ENCODE data around the gene CPT1B.

DNA sequence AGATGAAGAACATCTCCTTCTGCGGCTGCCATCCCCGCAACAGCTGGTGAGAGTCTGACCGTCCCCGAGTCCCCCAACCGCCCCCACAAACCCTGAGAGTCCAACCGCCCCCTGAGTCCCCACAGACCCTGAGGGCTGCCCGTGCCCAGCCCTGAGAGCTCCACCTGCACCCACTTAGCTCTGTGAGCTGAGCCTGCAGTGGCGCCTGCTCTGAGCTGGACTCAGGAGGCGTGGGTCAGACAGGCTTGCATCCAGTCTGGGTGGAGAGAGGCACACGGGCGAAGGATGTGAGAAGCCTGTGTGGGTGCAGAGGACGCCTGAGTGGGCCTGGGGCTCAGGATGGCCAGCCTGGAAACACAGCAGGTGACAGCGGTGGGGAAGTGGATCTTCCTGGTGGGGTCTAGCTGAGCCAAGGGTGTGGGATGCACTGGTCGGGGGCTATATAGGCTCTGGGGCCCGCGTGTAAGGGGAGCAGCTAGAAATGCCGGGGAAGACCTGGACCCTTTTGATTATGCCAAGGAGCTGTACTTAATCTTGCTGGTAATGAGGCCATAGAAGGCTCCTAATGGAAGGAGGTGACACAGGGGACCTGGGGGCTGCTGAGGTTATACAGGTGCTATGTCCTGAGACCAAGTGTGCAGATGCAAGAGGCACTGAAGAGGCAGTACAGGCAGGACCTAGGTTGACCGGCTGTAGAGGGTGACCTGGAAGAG, 28.9 kb upstream of the CPT1B start:
- TF ChIP-seq, protein P1, sequence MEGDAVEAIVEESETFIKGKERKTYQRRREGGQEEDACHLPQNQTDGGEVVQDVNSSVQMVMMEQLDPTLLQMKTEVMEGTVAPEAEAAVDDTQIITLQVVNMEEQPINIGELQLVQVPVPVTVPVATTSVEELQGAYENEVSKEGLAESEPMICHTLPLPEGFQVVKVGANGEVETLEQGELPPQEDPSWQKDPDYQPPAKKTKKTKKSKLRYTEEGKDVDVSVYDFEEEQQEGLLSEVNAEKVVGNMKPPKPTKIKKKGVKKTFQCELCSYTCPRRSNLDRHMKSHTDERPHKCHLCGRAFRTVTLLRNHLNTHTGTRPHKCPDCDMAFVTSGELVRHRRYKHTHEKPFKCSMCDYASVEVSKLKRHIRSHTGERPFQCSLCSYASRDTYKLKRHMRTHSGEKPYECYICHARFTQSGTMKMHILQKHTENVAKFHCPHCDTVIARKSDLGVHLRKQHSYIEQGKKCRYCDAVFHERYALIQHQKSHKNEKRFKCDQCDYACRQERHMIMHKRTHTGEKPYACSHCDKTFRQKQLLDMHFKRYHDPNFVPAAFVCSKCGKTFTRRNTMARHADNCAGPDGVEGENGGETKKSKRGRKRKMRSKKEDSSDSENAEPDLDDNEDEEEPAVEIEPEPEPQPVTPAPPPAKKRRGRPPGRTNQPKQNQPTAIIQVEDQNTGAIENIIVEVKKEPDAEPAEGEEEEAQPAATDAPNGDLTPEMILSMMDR (IDR thresholded peaks at IDR 0.05; ENCODE audit: insufficient read depth, low read depth, low read length) = no peak
- no peak for TF ChIP-seq EZH2 (IDR thresholded peaks at IDR 0.05; ENCODE audit: insufficient read depth, low read length)
